ENCODE measurements around the gene TMCO1. TPM values are rescaled to one million over a fixed set of nuclear protein-coding genes. Genes with fewer than 3 reads are reported as not detected.
"Not testable (repeated sequence)": the region's sequence is repeated elsewhere in the genome, so short reads cannot be mapped to it uniquely, and the experiment has no call there.

The TMCO1 gene
- total and polyA plus RNA-seq, 2 experiments from 2014 or later, result 126 to 207 TPM

DNA sequence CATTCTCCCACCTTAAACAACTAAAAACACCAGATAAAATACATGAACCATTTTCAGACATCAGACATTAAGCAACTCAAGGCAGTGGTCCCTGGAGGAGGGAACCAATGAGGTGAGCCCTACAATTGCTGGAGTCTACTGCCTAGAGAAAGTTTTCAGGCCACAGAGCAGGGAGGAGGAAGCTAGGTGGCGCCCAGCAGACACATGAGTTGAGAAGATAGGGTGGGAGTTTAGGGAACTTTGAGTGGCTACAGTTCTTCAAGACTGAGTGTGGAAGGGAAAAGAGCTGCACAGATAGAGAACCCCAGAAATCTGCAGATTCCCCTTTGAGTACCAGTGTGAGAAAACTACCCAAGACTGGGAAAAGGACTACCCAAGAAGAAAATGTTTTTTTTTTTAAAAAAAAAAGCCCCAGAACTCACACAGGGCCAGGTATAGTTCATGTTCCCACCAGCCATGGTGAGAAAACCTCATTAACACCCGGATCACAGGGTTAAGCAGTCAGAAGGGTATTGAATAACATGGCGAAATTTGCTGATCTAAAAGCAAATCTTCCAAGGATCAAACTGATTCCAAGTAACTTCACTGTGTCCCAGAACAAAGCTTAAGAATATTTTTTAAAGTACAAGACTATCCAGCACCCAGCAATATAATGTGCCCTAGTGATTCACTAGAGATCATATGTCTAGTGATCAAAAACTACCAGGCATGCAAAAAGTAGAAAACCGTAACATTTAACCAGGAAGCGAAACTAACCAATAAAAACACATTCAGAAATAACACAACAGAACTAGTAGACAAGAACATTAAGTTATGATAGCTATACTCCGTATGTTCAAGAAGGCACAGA lies 82.3 kb downstream of the TMCO1 start:
- Histone ChIP-seq H3K9ac (no peak overlapping the region), H3K9me2 (ENCODE audit: insufficient read depth) (no peaks in the 10 kb centered on the region), H3K36me3 (ENCODE audit: low read depth) (peaks cover 50% of the 10 kb centered on the region), H3K4me2 (ENCODE audit: unreplicated experiment) (no peak overlapping the region), H3F3A (ENCODE audit: insufficient read depth) (no peaks in the 10 kb centered on the region), H3K79me2 (ENCODE audit: insufficient read depth) (peaks cover 100% of the 10 kb centered on the region), H4K20me1 (ENCODE audit: insufficient read depth) (peaks cover 10% of the 10 kb centered on the region; the same call in 1 of the 2 replicates), H3K4me3 (no peak overlapping the region), H3K9me3 (ENCODE audit: low read depth) (no peaks in the 10 kb centered on the region), H3K27ac (no peak overlapping the region), H2AFZ (no peak overlapping the region), H3K4me1 (ENCODE audit: insufficient read depth) (no peaks in the 10 kb centered on the region), H3K27me3 (replicated peaks; ENCODE audit: insufficient read depth) (no peaks in the 10 kb centered on the region)
- in situ Hi-C loops (cut with MboI), result no loop called here
- no peak for DNase-seq
- WGBS, 2 experiments (ENCODE audit: low coverage in 1 of 2, low lambda C conversion rate in 2 of 2, missing lambda C conversion rate in 2 of 2), result 76 to 80% methylated on average over 6 of the region's 6 CpGs
- TF ChIP-seq EZH2phosphoT487 (IDR thresholded peaks at IDR 0.05; ENCODE audit: insufficient read depth, low read depth) (no peak), EZH2 (IDR thresholded peaks at IDR 0.05; ENCODE audit: insufficient read depth, poor library complexity, severe bottlenecking) (no peak)

DNA sequence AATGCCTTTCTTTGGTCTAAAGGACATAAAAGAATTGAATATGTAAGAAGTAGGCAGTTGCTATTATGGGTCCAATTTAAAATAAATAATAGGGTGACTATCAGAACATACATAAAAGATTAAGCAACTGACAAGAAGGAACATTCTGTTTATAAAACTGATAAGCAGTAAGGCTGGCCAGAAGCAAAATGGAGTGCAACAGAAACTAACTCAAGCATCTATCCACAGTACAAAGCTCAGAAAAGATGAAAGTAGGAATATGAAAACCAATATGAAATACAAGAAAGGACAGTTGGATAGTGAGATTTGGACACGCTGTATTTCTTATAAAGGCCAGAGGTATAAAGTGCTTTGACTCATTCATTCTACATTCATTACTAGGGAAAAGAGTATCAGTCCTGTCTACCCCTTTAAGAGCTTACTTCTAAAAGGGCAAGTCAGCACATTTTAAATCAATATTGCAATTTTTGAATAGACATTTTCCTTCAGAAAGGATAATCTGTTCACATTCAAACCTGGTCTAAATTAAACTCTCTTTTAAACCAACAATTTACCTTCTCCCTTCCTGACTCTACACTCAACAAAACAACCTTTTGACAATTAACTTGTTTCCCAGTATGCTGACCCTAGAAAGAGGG lies 84.7 kb downstream of the TMCO1 start:
- no peak for DNase-seq
- Histone ChIP-seq H3K4me2 (ENCODE audit: unreplicated experiment) (no peak overlapping the region), H4K20me1 (ENCODE audit: insufficient read depth) (peaks cover 10% of the 10 kb centered on the region; the same call in 1 of the 2 replicates), H3K36me3 (ENCODE audit: low read depth) (peaks cover 72% of the 10 kb centered on the region), H3K9ac (no peak overlapping the region), H2AFZ (no peak overlapping the region), H3K27ac (no peak overlapping the region), H3K9me2 (ENCODE audit: insufficient read depth) (no peaks in the 10 kb centered on the region), H3K9me3 (ENCODE audit: low read depth) (no peaks in the 10 kb centered on the region), H3K4me3 (no peak overlapping the region), H3F3A (ENCODE audit: insufficient read depth) (peaks cover 4% of the 10 kb centered on the region; the same call in 1 of the 2 replicates), H3K4me1 (ENCODE audit: insufficient read depth) (peaks cover under 1% of the 10 kb centered on the region; the same call in 1 of the 2 replicates), H3K79me2 (ENCODE audit: insufficient read depth) (peaks cover 88% of the 10 kb centered on the region), H3K27me3 (replicated peaks; ENCODE audit: insufficient read depth) (no peaks in the 10 kb centered on the region)
- 42 to 50% methylated on average over 1 of the region's 1 CpG for WGBS, 2 experiments (ENCODE audit: low coverage in 1 of 2, low lambda C conversion rate in 2 of 2, missing lambda C conversion rate in 2 of 2)
- TF ChIP-seq EZH2phosphoT487 (IDR thresholded peaks at IDR 0.05; ENCODE audit: insufficient read depth, low read depth) (no peak), EZH2 (IDR thresholded peaks at IDR 0.05; ENCODE audit: insufficient read depth, poor library complexity, severe bottlenecking) (no peak)
- in situ Hi-C loops (cut with MboI), result no loop called here

DNA sequence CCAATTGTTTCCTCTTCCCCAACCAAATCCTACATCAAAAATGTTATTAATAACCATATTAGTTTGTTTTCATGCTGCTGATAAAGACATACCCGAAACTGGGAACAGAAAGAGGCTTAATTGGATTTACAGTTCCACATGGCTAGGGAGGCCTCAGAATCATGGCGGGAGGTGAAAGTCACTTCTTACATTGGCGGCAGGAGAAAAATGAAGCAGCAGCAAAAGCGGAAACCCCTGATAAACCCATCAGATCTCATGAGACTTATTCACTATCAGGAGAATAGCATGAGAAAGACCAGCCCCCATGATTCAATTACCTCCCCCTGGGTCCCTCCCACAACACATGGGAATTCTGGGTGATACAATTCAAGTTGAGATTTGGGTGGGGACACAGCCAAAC lies 87.9 kb downstream of the TMCO1 start:
- H3K9me3 ChIP-seq (ENCODE audit: low read depth); in situ Hi-C loops (cut with MboI): not testable (repeated sequence)
- WGBS, 2 experiments (ENCODE audit: low coverage in 1 of 2, low lambda C conversion rate in 2 of 2, missing lambda C conversion rate in 2 of 2), result 97 to 98% methylated on average over 4 of the region's 4 CpGs

DNA sequence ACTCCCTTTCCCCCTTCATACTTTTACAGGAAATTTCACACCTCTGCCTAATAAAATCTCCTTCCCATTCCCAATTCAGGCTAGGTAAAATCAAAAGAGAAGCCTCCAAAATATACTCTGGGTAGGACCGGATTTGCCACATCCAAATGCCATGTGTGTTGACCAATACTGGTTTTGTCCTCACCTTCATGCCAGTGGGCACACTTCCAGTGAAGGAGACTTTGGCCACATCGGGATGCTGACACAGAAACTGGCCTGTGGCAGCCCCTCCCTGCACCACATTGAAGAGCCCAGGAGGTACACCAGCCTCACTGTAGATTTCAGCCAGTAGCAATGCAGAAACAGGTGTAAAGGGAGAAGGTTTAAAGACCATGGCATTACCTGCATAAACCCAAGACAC lies 88.4 kb downstream of the TMCO1 start:
- TF ChIP-seq EZH2phosphoT487 (IDR thresholded peaks at IDR 0.05; ENCODE audit: insufficient read depth, low read depth) (no peak), EZH2 (IDR thresholded peaks at IDR 0.05; ENCODE audit: insufficient read depth, poor library complexity, severe bottlenecking) (no peak)
- Histone ChIP-seq H3F3A (ENCODE audit: insufficient read depth) (peaks cover 10% of the 10 kb centered on the region; the same call in 1 of the 2 replicates), H3K9me2 (ENCODE audit: insufficient read depth) (no peaks in the 10 kb centered on the region), H3K4me2 (ENCODE audit: unreplicated experiment) (no peak overlapping the region), H3K79me2 (ENCODE audit: insufficient read depth) (peaks cover 62% of the 10 kb centered on the region), H3K9ac (no peak overlapping the region), H3K4me1 (ENCODE audit: insufficient read depth) (peaks cover 8% of the 10 kb centered on the region), H3K4me3 (no peak overlapping the region), H4K20me1 (ENCODE audit: insufficient read depth) (peaks cover 8% of the 10 kb centered on the region; the same call in 1 of the 2 replicates), H3K36me3 (ENCODE audit: low read depth) (peaks cover 77% of the 10 kb centered on the region), H2AFZ (no peak overlapping the region), H3K27ac (no peak overlapping the region), H3K9me3 (ENCODE audit: low read depth) (no peaks in the 10 kb centered on the region), H3K27me3 (replicated peaks; ENCODE audit: insufficient read depth) (no peaks in the 10 kb centered on the region)
- DNase-seq, result no peak
- 51 to 52% methylated on average over 2 of the region's 2 CpGs for WGBS, 2 experiments (ENCODE audit: low coverage in 1 of 2, low lambda C conversion rate in 2 of 2, missing lambda C conversion rate in 2 of 2)
- in situ Hi-C loops (cut with MboI), result no loop called here

More for the DNA sequence above, 87.9 kb downstream of the TMCO1 start:
- peaks cover 64% of the 10 kb centered on the region for H3K79me2 ChIP-seq (ENCODE audit: insufficient read depth)
- H3K4me3 ChIP-seq; H3K4me2 ChIP-seq (ENCODE audit: unreplicated experiment); H3K9ac ChIP-seq; H4K20me1 ChIP-seq (ENCODE audit: insufficient read depth); H3K27me3 ChIP-seq (replicated peaks; ENCODE audit: insufficient read depth); DNase-seq; H3K9me2 ChIP-seq (ENCODE audit: insufficient read depth); H3K4me1 ChIP-seq (ENCODE audit: insufficient read depth); H2AFZ ChIP-seq; H3K27ac ChIP-seq: not testable (repeated sequence)
- peaks cover 10% of the 10 kb centered on the region; the same call in 1 of the 2 replicates for H3F3A ChIP-seq (ENCODE audit: insufficient read depth)
- peaks cover 76% of the 10 kb centered on the region for H3K36me3 ChIP-seq (ENCODE audit: low read depth)

Measured in GM23248 (cell line).